ENCODE results near the gene SCG5. TPM values are rescaled to one million over a fixed set of nuclear protein-coding genes. Genes with fewer than 3 reads are reported as not detected.
"Not testable (repeated sequence)": the region's sequence is repeated elsewhere in the genome, so short reads cannot be mapped to it uniquely, and the experiment has no call there.

The SCG5 gene
- total and polyA plus RNA-seq, 2 donors (not counting 1 experiment from before 2014, with no cell fraction given), result 27.8 to 39.8 TPM

DNA sequence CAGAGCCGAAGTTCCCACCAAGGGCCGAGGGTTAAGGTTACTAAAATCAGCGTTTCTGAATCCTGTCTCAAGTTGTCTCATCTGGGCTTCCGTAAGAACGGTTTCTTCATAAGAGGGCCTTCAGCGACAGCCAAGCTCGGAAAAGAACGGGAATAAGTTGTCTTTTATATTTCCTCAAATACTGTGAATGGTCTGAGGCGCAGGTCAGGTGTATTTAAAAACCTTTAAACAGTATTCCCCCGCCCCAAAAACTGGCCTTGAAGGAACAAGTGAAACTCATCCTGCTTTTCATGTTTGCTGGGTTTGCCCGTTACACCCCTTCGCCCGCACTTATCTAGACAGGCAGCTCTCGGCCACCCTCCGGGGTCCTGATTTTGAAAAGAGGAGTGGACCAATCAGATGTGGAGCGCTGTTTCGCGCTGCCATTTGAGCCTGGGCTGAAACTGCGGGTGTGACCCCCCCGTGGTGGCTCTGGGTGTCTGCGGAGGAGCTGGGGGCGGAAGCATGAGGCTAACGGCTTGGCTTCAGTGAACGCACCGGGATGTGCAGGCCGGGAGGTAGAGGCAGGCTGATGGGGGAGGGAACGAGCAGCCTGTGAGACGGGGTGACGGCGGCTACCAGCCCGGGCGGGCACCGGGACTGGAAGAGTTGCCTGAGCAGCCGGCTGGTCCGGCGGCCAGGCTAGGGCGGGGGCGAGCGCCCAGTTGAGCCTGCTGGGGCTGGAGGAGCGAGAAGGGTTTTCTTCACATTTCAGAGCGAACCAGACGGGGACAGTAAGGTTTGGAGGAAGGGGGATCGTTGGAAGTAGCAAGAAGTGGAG is 26.2 kb upstream of the SCG5 start, which contains the start of gene ARHGAP11A:
Gene ARHGAP11A, plus strand, starts transcription at position 454 of the 820 bp plus-strand sequence. CDS start 708 bp downstream, outside the sequence.
- peak within 1 kb of the TSS; percentile 57 for H2AFZ ChIP-seq (ENCODE audit: low read length)
- peak within 1 kb of the TSS; percentile 76 for H3K27ac ChIP-seq (ENCODE audit: insufficient read depth, low read length)
- not testable (repeated sequence) for H4K20me1 ChIP-seq (ENCODE audit: control insufficient read depth, extremely low read depth, insufficient read depth, low read length); H3K36me3 ChIP-seq (ENCODE audit: control insufficient read depth, insufficient read depth, low read length); H3K27me3 ChIP-seq (ENCODE audit: control insufficient read depth, insufficient read depth, low read length); H3K4me1 ChIP-seq (ENCODE audit: control insufficient read depth, extremely low read depth, insufficient read depth, low read length); H3K9me3 ChIP-seq (ENCODE audit: control insufficient read depth, insufficient read depth, low read depth, low read length)
- H3K79me2 ChIP-seq (ENCODE audit: control insufficient read depth, insufficient read depth, low read length), result peaks cover 39% of the 10 kb centered on the region
- H3K4me2 ChIP-seq (ENCODE audit: extremely low read depth, insufficient read depth, low read length), result peak within 1 kb of the TSS; percentile 68
- DNase-seq (ENCODE audit: low read depth in 2 of 2), result peak; percentile 94 to 98
- peak within 1 kb of the TSS; percentile 65 to 87 (median 76) for H3K4me3 ChIP-seq (replicated peaks in 1 of 4; ENCODE audit: control extremely low read depth in 1 of 4, insufficient read depth in 1 of 4, low read depth in 3 of 4, low read length in 4 of 4)
- H3K9ac ChIP-seq (ENCODE audit: insufficient read depth, low read length), result peak within 1 kb of the TSS; percentile 72

DNA sequence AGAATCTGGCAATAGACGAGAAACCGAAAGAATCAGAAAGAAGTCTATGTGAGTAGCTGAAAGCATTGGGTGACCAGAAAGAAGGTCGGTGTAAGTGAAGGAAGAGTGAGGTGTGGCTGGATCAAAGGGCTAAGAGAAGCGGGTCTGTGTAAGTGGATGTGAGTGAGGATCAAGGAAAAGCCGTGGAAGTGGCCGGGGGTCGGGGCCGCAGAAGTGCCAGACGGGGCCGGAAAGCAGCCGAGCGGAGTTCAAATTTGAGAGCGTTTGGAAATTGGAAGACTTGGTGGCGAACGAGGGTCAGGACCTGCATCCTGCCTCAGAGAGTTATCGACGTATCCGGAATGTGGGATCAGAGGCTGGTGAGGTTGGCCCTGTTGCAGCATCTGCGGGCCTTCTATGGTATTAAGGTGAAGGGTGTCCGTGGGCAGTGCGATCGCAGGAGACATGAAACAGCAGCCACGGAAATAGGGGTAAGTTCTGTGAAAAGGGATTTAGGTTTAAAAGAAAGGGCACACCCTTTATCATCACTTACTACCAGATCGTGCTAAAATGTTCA is 25.6 kb upstream of the SCG5 start:
- H3K4me3 ChIP-seq (replicated peaks in 1 of 4; ENCODE audit: control extremely low read depth in 1 of 4, insufficient read depth in 1 of 4, low read depth in 3 of 4, low read length in 4 of 4), result peak overlapping the region; percentile 65 to 87 (median 76)
- H3K27me3 ChIP-seq (ENCODE audit: control insufficient read depth, insufficient read depth, low read length); H3K9me3 ChIP-seq (ENCODE audit: control insufficient read depth, insufficient read depth, low read depth, low read length); H4K20me1 ChIP-seq (ENCODE audit: control insufficient read depth, extremely low read depth, insufficient read depth, low read length); H3K36me3 ChIP-seq (ENCODE audit: control insufficient read depth, insufficient read depth, low read length); H3K4me1 ChIP-seq (ENCODE audit: control insufficient read depth, extremely low read depth, insufficient read depth, low read length): not testable (repeated sequence)
- H2AFZ ChIP-seq (ENCODE audit: low read length), result peak overlapping the region; percentile 57
- peaks cover 42% of the 10 kb centered on the region for H3K79me2 ChIP-seq (ENCODE audit: control insufficient read depth, insufficient read depth, low read length)
- H3K4me2 ChIP-seq (ENCODE audit: extremely low read depth, insufficient read depth, low read length), result peak overlapping the region; percentile 68
- peak overlapping the region; percentile 72 for H3K9ac ChIP-seq (ENCODE audit: insufficient read depth, low read length)
- peak overlapping the region; percentile 76 for H3K27ac ChIP-seq (ENCODE audit: insufficient read depth, low read length)
- DNase-seq (ENCODE audit: low read depth in 2 of 2), result peak; percentile 7 to 12

DNA sequence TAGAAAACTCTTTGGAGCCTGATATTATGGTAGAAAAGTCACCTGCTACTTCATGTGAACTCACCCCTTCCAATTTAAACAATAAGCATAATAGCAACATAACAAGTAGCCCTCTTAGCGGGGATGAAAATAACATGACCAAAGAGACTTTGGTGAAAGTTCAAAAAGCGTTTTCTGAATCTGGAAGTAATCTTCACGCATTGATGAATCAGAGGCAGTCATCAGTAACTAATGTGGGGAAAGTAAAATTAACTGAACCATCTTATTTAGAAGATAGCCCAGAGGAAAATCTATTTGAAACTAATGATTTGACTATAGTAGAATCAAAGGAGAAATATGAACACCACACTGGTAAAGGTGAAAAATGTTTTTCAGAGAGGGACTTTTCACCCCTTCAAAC is 5.1 kb upstream of the SCG5 start:
- Histone ChIP-seq H3K27ac (ENCODE audit: insufficient read depth, low read length) (no peak overlapping the region), H3K9ac (ENCODE audit: insufficient read depth, low read length) (no peak overlapping the region), H2AFZ (ENCODE audit: low read length) (no peak overlapping the region), H3K27me3 (ENCODE audit: control insufficient read depth, insufficient read depth, low read length) (no peaks in the 10 kb centered on the region), H3K79me2 (ENCODE audit: control insufficient read depth, insufficient read depth, low read length) (no peaks in the 10 kb centered on the region), H3K36me3 (ENCODE audit: control insufficient read depth, insufficient read depth, low read length) (peaks cover 4% of the 10 kb centered on the region), H3K4me1 (ENCODE audit: control insufficient read depth, extremely low read depth, insufficient read depth, low read length) (no peaks in the 10 kb centered on the region), H3K4me2 (ENCODE audit: extremely low read depth, insufficient read depth, low read length) (no peak overlapping the region), H4K20me1 (ENCODE audit: control insufficient read depth, extremely low read depth, insufficient read depth, low read length) (no peaks in the 10 kb centered on the region), H3K4me3 (replicated peaks in 1 of 4; ENCODE audit: control extremely low read depth in 1 of 4, insufficient read depth in 1 of 4, low read depth in 3 of 4, low read length in 4 of 4) (no peak overlapping the region), H3K9me3 (ENCODE audit: control insufficient read depth, insufficient read depth, low read depth, low read length) (no peaks in the 10 kb centered on the region)
- TF ChIP-seq, protein P1, sequence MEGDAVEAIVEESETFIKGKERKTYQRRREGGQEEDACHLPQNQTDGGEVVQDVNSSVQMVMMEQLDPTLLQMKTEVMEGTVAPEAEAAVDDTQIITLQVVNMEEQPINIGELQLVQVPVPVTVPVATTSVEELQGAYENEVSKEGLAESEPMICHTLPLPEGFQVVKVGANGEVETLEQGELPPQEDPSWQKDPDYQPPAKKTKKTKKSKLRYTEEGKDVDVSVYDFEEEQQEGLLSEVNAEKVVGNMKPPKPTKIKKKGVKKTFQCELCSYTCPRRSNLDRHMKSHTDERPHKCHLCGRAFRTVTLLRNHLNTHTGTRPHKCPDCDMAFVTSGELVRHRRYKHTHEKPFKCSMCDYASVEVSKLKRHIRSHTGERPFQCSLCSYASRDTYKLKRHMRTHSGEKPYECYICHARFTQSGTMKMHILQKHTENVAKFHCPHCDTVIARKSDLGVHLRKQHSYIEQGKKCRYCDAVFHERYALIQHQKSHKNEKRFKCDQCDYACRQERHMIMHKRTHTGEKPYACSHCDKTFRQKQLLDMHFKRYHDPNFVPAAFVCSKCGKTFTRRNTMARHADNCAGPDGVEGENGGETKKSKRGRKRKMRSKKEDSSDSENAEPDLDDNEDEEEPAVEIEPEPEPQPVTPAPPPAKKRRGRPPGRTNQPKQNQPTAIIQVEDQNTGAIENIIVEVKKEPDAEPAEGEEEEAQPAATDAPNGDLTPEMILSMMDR (conservative IDR thresholded peaks at IDR 0.05 in 1 of 2, IDR thresholded peaks at IDR 0.05 in 1 of 2; ENCODE audit: low read depth in 1 of 2, low read length in 2 of 2), result no peak
- no peak for TF ChIP-seq EZH2 (IDR thresholded peaks at IDR 0.05; ENCODE audit: low read length, missing control alignments)
- peak in 1 of 2 donors; percentile 29 for DNase-seq (ENCODE audit: low read depth in 2 of 2)
